Activated T-helper 17 cell treated with anti-CD3 and anti-CD28 coated beads, Interleukin-2, amount 50 U/mL, for 72 hours (primary cell): ENCODE measurements around the gene SLC35B3. TPM values are rescaled to one million over a fixed set of nuclear protein-coding genes. Genes with fewer than 3 reads are reported as not detected.

Experiments used
- ATAC-seq: fragments of 150-1000 bp; cut with Tn5 transposase; replicated peaks from 2 replicates; pipeline ENCODE4 v1.10.0; 2021; ENCODE audit warnings: mild to moderate bottlenecking, moderate library complexity
- H3K27ac Mint-ChIP-seq: one replicate; pipeline ENCODE4 v1.8.0; 2022; ENCODE audit warnings: mixed read lengths
- H3K27me3 Mint-ChIP-seq: one replicate; pipeline ENCODE4 v1.8.0; 2022; ENCODE audit warnings: mixed read lengths
- H3K36me3 Mint-ChIP-seq: one replicate; pipeline ENCODE4 v1.8.0; 2022; ENCODE audit warnings: low read depth, mild to moderate bottlenecking, mixed read lengths
- H3K4me1 Mint-ChIP-seq: one replicate; pipeline ENCODE4 v1.8.0; 2022; ENCODE audit warnings: mixed read lengths
- H3K4me3 Mint-ChIP-seq: one replicate; pipeline ENCODE4 v1.8.0; 2022; ENCODE audit warnings: mild to moderate bottlenecking, mixed read lengths
- H3K9me3 Mint-ChIP-seq: one replicate; pipeline ENCODE4 v1.8.0; 2022; ENCODE audit warnings: mixed read lengths
- total RNA-seq, 2 donors: library from RNA; stranded (reverse); gene quantifications; one replicate each; pipeline ENCODE4 v1.2.3, GENCODE V29; 2022

The SLC35B3 gene
- total RNA-seq, 2 donors from 2014 or later: 5.5 to 8.1 TPM

GRCh38 chr6:8387942-8388437, 47.4 kb downstream of the SLC35B3 start:
- no peak overlapping the region for H3K27ac Mint-ChIP-seq
- H3K36me3 Mint-ChIP-seq: no peaks in the 10 kb centered on the region
- H3K27me3 Mint-ChIP-seq: peaks cover 6% of the 10 kb centered on the region

GRCh38 chr6:8383584-8383983, 51.8 kb downstream of the SLC35B3 start:
- Mint-ChIP-seq H3K27ac (no peak overlapping the region), H3K36me3 (no peaks in the 10 kb centered on the region), H3K27me3 (peaks cover 12% of the 10 kb centered on the region), H3K4me3 (no peak overlapping the region), H3K4me1 (no peaks in the 10 kb centered on the region), H3K9me3 (no peaks in the 10 kb centered on the region)
- ATAC-seq: no peak

More at GRCh38 chr6:8387942-8388437, 47.4 kb downstream of the SLC35B3 start:
- peaks cover 9% of the 10 kb centered on the region for H3K4me1 Mint-ChIP-seq
- H3K9me3 Mint-ChIP-seq: no peaks in the 10 kb centered on the region
- no peak overlapping the region for H3K4me3 Mint-ChIP-seq
- no peak for ATAC-seq

- ATAC-seq: no peak
- Mint-ChIP-seq H3K36me3 (no peaks in the 10 kb centered on the region), H3K27me3 (peaks cover 19% of the 10 kb centered on the region), H3K9me3 (no peaks in the 10 kb centered on the region), H3K4me1 (no peaks in the 10 kb centered on the region), H3K4me3 (no peak overlapping the region), H3K27ac (no peak overlapping the region)
These were observed 52.9 kb downstream of the SLC35B3 start for GRCh38 chr6:8382434-8382833.

GRCh38 chr6:8375916-8376315, 59.4 kb downstream of the SLC35B3 start:
- Mint-ChIP-seq H3K4me1 (no peaks in the 10 kb centered on the region), H3K4me3 (no peak overlapping the region), H3K9me3 (no peaks in the 10 kb centered on the region), H3K27me3 (peaks cover 31% of the 10 kb centered on the region), H3K36me3 (no peaks in the 10 kb centered on the region), H3K27ac (no peak overlapping the region)
- ATAC-seq: no peak
